Testis (tissue), 3 donors: ENCODE results near the gene LRRC8C. TPM values are rescaled to one million over a fixed set of nuclear protein-coding genes. Genes with fewer than 3 reads are reported as not detected.

Experiments
- DNase-seq: peaks from one replicate; pipeline ENCODE4 v3.0.0-alpha.2; 2019
- H3K27ac ChIP-seq, 2 donors: fragments of 200-600 bp; sonication (generic); one replicate each; pipeline ENCODE4 v1.5.1; 2019
- H3K27me3 ChIP-seq: fragments of 200-600 bp; sonication (generic); one replicate; pipeline ENCODE4 v1.5.1; 2019
- H3K36me3 ChIP-seq: fragments of 200-600 bp; sonication (generic); one replicate; pipeline ENCODE4 v1.5.1; 2017; ENCODE audit warnings: low read depth; ENCODE audit errors: missing control alignments
- H3K4me1 ChIP-seq: fragments of 200-600 bp; sonication (generic); one replicate; pipeline ENCODE4 v1.5.1; 2019
- H3K4me3 ChIP-seq, 2 donors: fragments of 200-600 bp; sonication (generic); one replicate each; pipeline ENCODE4 v1.5.1; 2017 to 2019
- H3K9me3 ChIP-seq: fragments of 200-600 bp; sonication (generic); one replicate; pipeline ENCODE4 v1.5.1; 2017
- POLR2A ChIP-seq: fragments of 450-650 bp; IDR thresholded peaks from one replicate; pipeline ENCODE4 v1.6.1; 2017; ENCODE audit warnings: antibody characterized with exemption, mild to moderate bottlenecking, moderate library complexity
- WGBS, 2 donors: methylation state at CpG; one replicate each; pipeline ENCODE4 v1.1.5; 2018; 5-methylcytosine and 5-hydroxymethylcytosine counted together
- intact Hi-C: fragments of 100-400 bp; cut with DNase I; formaldehyde crosslinking; loops from one replicate; pipeline ENCODE4 v1.15.1; 2023; ENCODE audit warnings: low total_unique reads
- polyA plus RNA-seq: library from polyadenylated mRNA; stranded (reverse); fragments of 350-450 nt; fragmentation: Illumina TruSeq; extraction: RNeasy Lipid Tissue Mini Kit (QIAGEN cat#74804); gene quantifications from one replicate; pipeline ENCODE4 v1.2.3, GENCODE V29; 2014; ENCODE audit warnings: low read depth, low replicate concordance; ENCODE audit not compliant: insufficient read depth
- total RNA-seq, 2 donors: library from RNA; depleted of rRNA; stranded (reverse); fragments of >200 nt; gene quantifications; one replicate each; pipeline ENCODE4 v1.2.3, GENCODE V29; 2016
- TF ChIP-seq, protein P1 (sequence below), 3 experiments: fragments of 450-650 bp in 2 of 3; fragments of 200-600 bp in 1 of 3; sonication (generic) in 1 of 3; IDR thresholded peaks; one replicate each; pipeline ENCODE4 v1.5.1; 2016 to 2019; ENCODE audit warnings: antibody characterized with exemption in 3 of 3, mild to moderate bottlenecking in 2 of 3, moderate library complexity in 1 of 3

LRRC8C gene
- total and polyA plus RNA-seq, 3 donors from 2014 or later, result 8.2 to 19.8 (median 16.2) TPM

GRCh38 chr1:89659322-89660081 lies 26.6 kb downstream of the LRRC8C start:
- DNase-seq, result no peak
- TF ChIP-seq POLR2A, result no peak
- TF ChIP-seq, protein P1, sequence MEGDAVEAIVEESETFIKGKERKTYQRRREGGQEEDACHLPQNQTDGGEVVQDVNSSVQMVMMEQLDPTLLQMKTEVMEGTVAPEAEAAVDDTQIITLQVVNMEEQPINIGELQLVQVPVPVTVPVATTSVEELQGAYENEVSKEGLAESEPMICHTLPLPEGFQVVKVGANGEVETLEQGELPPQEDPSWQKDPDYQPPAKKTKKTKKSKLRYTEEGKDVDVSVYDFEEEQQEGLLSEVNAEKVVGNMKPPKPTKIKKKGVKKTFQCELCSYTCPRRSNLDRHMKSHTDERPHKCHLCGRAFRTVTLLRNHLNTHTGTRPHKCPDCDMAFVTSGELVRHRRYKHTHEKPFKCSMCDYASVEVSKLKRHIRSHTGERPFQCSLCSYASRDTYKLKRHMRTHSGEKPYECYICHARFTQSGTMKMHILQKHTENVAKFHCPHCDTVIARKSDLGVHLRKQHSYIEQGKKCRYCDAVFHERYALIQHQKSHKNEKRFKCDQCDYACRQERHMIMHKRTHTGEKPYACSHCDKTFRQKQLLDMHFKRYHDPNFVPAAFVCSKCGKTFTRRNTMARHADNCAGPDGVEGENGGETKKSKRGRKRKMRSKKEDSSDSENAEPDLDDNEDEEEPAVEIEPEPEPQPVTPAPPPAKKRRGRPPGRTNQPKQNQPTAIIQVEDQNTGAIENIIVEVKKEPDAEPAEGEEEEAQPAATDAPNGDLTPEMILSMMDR (IDR thresholded peaks at IDR 0.05), result no peak
- Histone ChIP-seq H3K27me3 (no peaks in the 10 kb centered on the region), H3K9me3 (no peaks in the 10 kb centered on the region), H3K4me1 (peaks cover 24% of the 10 kb centered on the region), H3K4me3 (no peak overlapping the region), H3K36me3 (no peaks in the 10 kb centered on the region), H3K27ac (peak overlapping the region; percentile 8 to 26)
- WGBS, 2 donors, result 60 to 62% methylated on average over 5 of the region's 5 CpGs
- intact Hi-C loops, result no loop called here

GRCh38 chr1:89660224-89661061 lies 27.5 kb downstream of the LRRC8C start:
- intact Hi-C loops, result no loop called here
- TF ChIP-seq POLR2A, result no peak
- TF ChIP-seq, protein P1 (IDR thresholded peaks at IDR 0.05), result no peak
- H3K4me3 ChIP-seq, result no peak overlapping the region
- WGBS, 2 donors, result 45 to 56% methylated on average over 3 of the region's 3 CpGs
- no peaks in the 10 kb centered on the region for H3K27me3 ChIP-seq
- peak overlapping the region; percentile 8 to 26 for H3K27ac ChIP-seq
- H3K36me3 ChIP-seq, result no peaks in the 10 kb centered on the region
- peaks cover 24% of the 10 kb centered on the region for H3K4me1 ChIP-seq
- H3K9me3 ChIP-seq, result no peaks in the 10 kb centered on the region
- peak; percentile 23 for DNase-seq

GRCh38 chr1:89665941-89666340 lies 33.0 kb downstream of the LRRC8C start:
- H3K4me1 ChIP-seq, result peaks cover 11% of the 10 kb centered on the region
- intact Hi-C loops, result no loop called here
- no peaks in the 10 kb centered on the region for H3K36me3 ChIP-seq
- H3K27ac ChIP-seq, result no peak overlapping the region
- DNase-seq, result no peak
- H3K27me3 ChIP-seq, result no peaks in the 10 kb centered on the region
- WGBS, 2 donors, result 90 to 94% methylated on average over 8 of the region's 8 CpGs
- no peak overlapping the region for H3K4me3 ChIP-seq
- H3K9me3 ChIP-seq, result no peaks in the 10 kb centered on the region
- no peak for TF ChIP-seq POLR2A
- TF ChIP-seq, protein P1 (IDR thresholded peaks at IDR 0.05), result no peak

- no peak for DNase-seq
- 61 to 91% methylated on average over 1 of the region's 1 CpG for WGBS, 2 donors
- no peaks in the 10 kb centered on the region for H3K9me3 ChIP-seq
- peaks cover 4% of the 10 kb centered on the region for H3K4me1 ChIP-seq
- intact Hi-C loops, result no loop called here
- no peak overlapping the region for H3K27ac ChIP-seq
- no peaks in the 10 kb centered on the region for H3K27me3 ChIP-seq
- no peak for TF ChIP-seq POLR2A
- TF ChIP-seq, protein P1 (IDR thresholded peaks at IDR 0.05), result no peak
- no peak overlapping the region for H3K4me3 ChIP-seq
- no peaks in the 10 kb centered on the region for H3K36me3 ChIP-seq
These were observed 33.7 kb downstream of the LRRC8C start for GRCh38 chr1:89666640-89667039.
